ENCODE data around the gene CD109. TPM values are rescaled to one million over a fixed set of nuclear protein-coding genes. Genes with fewer than 3 reads are reported as not detected.

The CD109 gene
- total RNA-seq, 1 experiment from 2014 or later: 3.2 TPM

- no peaks in the 10 kb centered on the region; the same call in 1 of the 2 replicates for H3K4me1 ChIP-seq (ENCODE audit: insufficient read depth, low read length)
- no peak overlapping the region for H3K4me2 ChIP-seq (ENCODE audit: insufficient read depth, insufficient read length, low read length)
- H2BK120ac ChIP-seq (ENCODE audit: low read depth, low read length, poor library complexity, severe bottlenecking): no peak overlapping the region
- H3K23me2 ChIP-seq (ENCODE audit: insufficient read length, low read depth, low read length, poor library complexity, severe bottlenecking): no peaks in the 10 kb centered on the region
- H2AK5ac ChIP-seq (ENCODE audit: insufficient read length, low read length): no peak overlapping the region
- H2BK5ac ChIP-seq (ENCODE audit: insufficient read length, low read length): no peak overlapping the region
- Mint-ChIP-seq H3K36me3 (ENCODE audit: insufficient read depth in 1 of 3, low read depth in 3 of 3) (no peaks in the 10 kb centered on the region), H3K27ac (no peak overlapping the region), H3K27me3 (ENCODE audit: low read depth) (no peaks in the 10 kb centered on the region), H3K4me1 (no peaks in the 10 kb centered on the region), H3K9me3 (no peaks in the 10 kb centered on the region), H3K4me3 (no peak overlapping the region)
- no peak overlapping the region for H3K14ac ChIP-seq (ENCODE audit: insufficient read depth, low read length)
- H3K27me3 ChIP-seq (ENCODE audit: insufficient read depth, low read length): no peaks in the 10 kb centered on the region
- no peak overlapping the region for H3K23ac ChIP-seq (ENCODE audit: insufficient read length, low read depth, low read length)
- H3T11ph ChIP-seq (ENCODE audit: low read length): no peak overlapping the region
- no peak overlapping the region for H4K91ac ChIP-seq (ENCODE audit: insufficient read length, low read depth, low read length)
- no peak overlapping the region for H2AFZ ChIP-seq (ENCODE audit: low read length)
- DNase-seq: no peak
- H3K9ac ChIP-seq (ENCODE audit: extremely low read depth, insufficient read length, low read length): no peak overlapping the region
- H4K8ac ChIP-seq (replicated peaks; ENCODE audit: insufficient read length, low read depth, low read length): no peak overlapping the region
- TF ChIP-seq CTCF (conservative IDR thresholded peaks at IDR 0.05): no peak
- H4K20me1 ChIP-seq (ENCODE audit: control insufficient read depth, insufficient read depth, insufficient read length): no peaks in the 10 kb centered on the region
- H3K4ac ChIP-seq (ENCODE audit: low read depth, low read length): no peak overlapping the region
- no peak overlapping the region for H3K56ac ChIP-seq (ENCODE audit: insufficient read length, low read depth, low read length)
- H3K18ac ChIP-seq (ENCODE audit: insufficient read length, low read depth, low read length): no peak overlapping the region
- H2BK20ac ChIP-seq (ENCODE audit: low read depth, low read length, poor library complexity, severe bottlenecking): no peak overlapping the region
- H4K5ac ChIP-seq (ENCODE audit: insufficient read length, low read depth, low read length): no peak overlapping the region
- H3K79me2 ChIP-seq (ENCODE audit: insufficient read depth, low read length): no peaks in the 10 kb centered on the region
- no peak overlapping the region for H3K27ac ChIP-seq (ENCODE audit: insufficient read length, low read depth, low read length)
- no CpG with 5 or more reads among the region's 4 CpGs for WGBS (ENCODE audit: extremely low coverage, insufficient read length, low lambda C conversion rate)
- H3K79me1 ChIP-seq (ENCODE audit: insufficient read depth, low read depth, low read length, poor library complexity, severe bottlenecking): no peaks in the 10 kb centered on the region
- H3K9me3 ChIP-seq (ENCODE audit: control insufficient read depth, low read depth, low read length): no peaks in the 10 kb centered on the region
- no peak overlapping the region for H2BK12ac ChIP-seq (ENCODE audit: insufficient read length, low read depth, low read length)
- no peak overlapping the region for H2BK15ac ChIP-seq (ENCODE audit: low read depth, low read length)
These were observed 32.7 kb downstream of the CD109 start for GRCh38 chr6:73728548-73729205.
